ENCODE data around the gene AGO1.
"Not testable (repeated sequence)": the region's sequence is repeated elsewhere in the genome, so short reads cannot be mapped to it uniquely, and the experiment has no call there.

Gene AGO1

GRCh38 chr1:35888255-35888654 is 5.2 kb downstream of the AGO1 start:
- no peak for TF ChIP-seq CTCF (IDR thresholded peaks at IDR 0.05; ENCODE audit: low read depth, low read length, missing control alignments)
- no peak for DNase-seq
- no peak overlapping the region for H3K27ac ChIP-seq
- no peak overlapping the region for H3K4me3 ChIP-seq (ENCODE audit: low read depth, low read length)
- H3K36me3 ChIP-seq (replicated peaks) = no peaks in the 10 kb centered on the region
- H3K27me3 ChIP-seq (replicated peaks) = no peaks in the 10 kb centered on the region
- in situ Hi-C loops (cut with HindIII; ENCODE audit: low pct_ligation_motif_present, low sequenced_read_pairs) = no loop called here

GRCh38 chr1:35888981-35889380 is 6.0 kb downstream of the AGO1 start:
- in situ Hi-C loops (cut with HindIII; ENCODE audit: low pct_ligation_motif_present, low sequenced_read_pairs); H3K36me3 ChIP-seq (replicated peaks): not testable (repeated sequence)

GRCh38 chr1:35893051-35893879 is 10.3 kb downstream of the AGO1 start:
- TF ChIP-seq CTCF (IDR thresholded peaks at IDR 0.05; ENCODE audit: low read depth, low read length, missing control alignments) = no peak
- H3K36me3 ChIP-seq (replicated peaks) = peaks cover 12% of the 10 kb centered on the region
- in situ Hi-C loops (cut with HindIII; ENCODE audit: low pct_ligation_motif_present, low sequenced_read_pairs) = no loop called here
- DNase-seq = no peak
- no peaks in the 10 kb centered on the region for H3K27me3 ChIP-seq (replicated peaks)
- no peak overlapping the region for H3K27ac ChIP-seq
- no peak overlapping the region for H3K4me3 ChIP-seq (ENCODE audit: low read depth, low read length)

More at GRCh38 chr1:35888981-35889380, 6.0 kb downstream of the AGO1 start:
- DNase-seq; H3K27me3 ChIP-seq (replicated peaks); H3K27ac ChIP-seq; H3K4me3 ChIP-seq (ENCODE audit: low read depth, low read length): not testable (repeated sequence)

- no peak for TF ChIP-seq CTCF (IDR thresholded peaks at IDR 0.05; ENCODE audit: low read depth, low read length, missing control alignments)
- Histone ChIP-seq H3K27me3 (replicated peaks) (no peaks in the 10 kb centered on the region), H3K27ac (no peak overlapping the region), H3K4me3 (ENCODE audit: low read depth, low read length) (no peak overlapping the region), H3K36me3 (replicated peaks) (peaks cover 12% of the 10 kb centered on the region)
- in situ Hi-C loops (cut with HindIII; ENCODE audit: low pct_ligation_motif_present, low sequenced_read_pairs) = no loop called here
- DNase-seq = peak; percentile 38
These were observed 11.2 kb downstream of the AGO1 start for GRCh38 chr1:35894183-35894582.

GRCh38 chr1:35894656-35895055 is 11.6 kb downstream of the AGO1 start:
- peaks cover 12% of the 10 kb centered on the region for H3K36me3 ChIP-seq (replicated peaks)

GRCh38 chr1:35899941-35900340 is 16.9 kb downstream of the AGO1 start:
- TF ChIP-seq CTCF (IDR thresholded peaks at IDR 0.05; ENCODE audit: low read depth, low read length, missing control alignments) = peak; percentile 29
- in situ Hi-C loops (cut with HindIII; ENCODE audit: low pct_ligation_motif_present, low sequenced_read_pairs) = no loop called here
- no peak for DNase-seq
- Histone ChIP-seq H3K27ac (no peak overlapping the region), H3K36me3 (replicated peaks) (peaks cover 24% of the 10 kb centered on the region), H3K27me3 (replicated peaks) (no peaks in the 10 kb centered on the region), H3K4me3 (ENCODE audit: low read depth, low read length) (no peak overlapping the region)

More at GRCh38 chr1:35894656-35895055, 11.6 kb downstream of the AGO1 start:
- no peak overlapping the region for H3K4me3 ChIP-seq (ENCODE audit: low read depth, low read length)
- H3K27me3 ChIP-seq (replicated peaks) = no peaks in the 10 kb centered on the region
- no peak for DNase-seq
- TF ChIP-seq CTCF (IDR thresholded peaks at IDR 0.05; ENCODE audit: low read depth, low read length, missing control alignments) = no peak
- in situ Hi-C loops (cut with HindIII; ENCODE audit: low pct_ligation_motif_present, low sequenced_read_pairs) = no loop called here
- no peak overlapping the region for H3K27ac ChIP-seq

All from brain microvascular endothelial cell (primary cell).